MG63 (cell line): ENCODE results near the gene CYP3A4. TPM values are rescaled to one million over a fixed set of nuclear protein-coding genes. Genes with fewer than 3 reads are reported as not detected.
"Not testable (repeated sequence)": the region's sequence is repeated elsewhere in the genome, so short reads cannot be mapped to it uniquely, and the experiment has no call there.

Experiments used
- DNase-seq: peaks from one replicate; pipeline ENCODE4 v3.0.0-alpha.2; 2020
- H3K27me3 ChIP-seq: fragments of 250-450 bp; sonication (Bioruptor Pico); 2 replicates; pipeline ENCODE4 v1.5.1; 2020; ENCODE audit warnings: mild to moderate bottlenecking, moderate library complexity
- H3K36me3 ChIP-seq: fragments of 250-450 bp; sonication (Bioruptor Pico); 2 replicates; pipeline ENCODE4 v1.5.1; 2020; ENCODE audit warnings: mild to moderate bottlenecking, moderate library complexity
- H3K4me3 ChIP-seq: fragments of 250-450 bp; sonication (Bioruptor Pico); 2 replicates; pipeline ENCODE4 v1.5.1; 2020; ENCODE audit warnings: mild to moderate bottlenecking, moderate library complexity
- H3K9me3 ChIP-seq: fragments of 250-450 bp; sonication (Bioruptor Pico); 2 replicates; pipeline ENCODE4 v1.5.1; 2020; ENCODE audit warnings: mild to moderate bottlenecking, moderate library complexity
- total RNA-seq: library from RNA; depleted of rRNA; stranded (reverse); fragments of >200 nt; shearing (Covaris generic); gene quantifications from 2 replicates; pipeline ENCODE4 v1.2.3, GENCODE V29; 2014; ENCODE audit warnings: low replicate concordance

CYP3A4 gene
- total RNA-seq, 1 experiment from 2014 or later = not detected

GRCh38 chr7:99798972-99799371 lies 15.0 kb upstream of the CYP3A4 start:
- Histone ChIP-seq H3K36me3 (no peaks in the 10 kb centered on the region), H3K27me3 (no peaks in the 10 kb centered on the region), H3K9me3 (no peaks in the 10 kb centered on the region), H3K4me3 (no peak overlapping the region)
- no peak for DNase-seq

GRCh38 chr7:99795864-99796263 lies 11.9 kb upstream of the CYP3A4 start:
- H3K4me3 ChIP-seq, DNase-seq, H3K27me3 ChIP-seq, H3K9me3 ChIP-seq, H3K36me3 ChIP-seq: not testable (repeated sequence)

- DNase-seq = peak; percentile 13
- H3K36me3 ChIP-seq = no peaks in the 10 kb centered on the region
- no peaks in the 10 kb centered on the region for H3K9me3 ChIP-seq
- no peaks in the 10 kb centered on the region for H3K27me3 ChIP-seq
- no peak overlapping the region for H3K4me3 ChIP-seq
These were observed 10.9 kb upstream of the CYP3A4 start for GRCh38 chr7:99794585-99795502.

GRCh38 chr7:99793443-99793842 lies 9.5 kb upstream of the CYP3A4 start:
- Histone ChIP-seq H3K4me3 (no peak overlapping the region), H3K9me3 (no peaks in the 10 kb centered on the region), H3K27me3 (no peaks in the 10 kb centered on the region), H3K36me3 (no peaks in the 10 kb centered on the region)
- DNase-seq = no peak

GRCh38 chr7:99792967-99793366 lies 9.0 kb upstream of the CYP3A4 start:
- peak; percentile 60 for DNase-seq

GRCh38 chr7:99791667-99792369 lies 7.8 kb upstream of the CYP3A4 start:
- Histone ChIP-seq H3K4me3 (no peak overlapping the region), H3K27me3 (no peaks in the 10 kb centered on the region), H3K36me3 (no peaks in the 10 kb centered on the region), H3K9me3 (no peaks in the 10 kb centered on the region)
- DNase-seq = no peak

More at GRCh38 chr7:99792967-99793366, 9.0 kb upstream of the CYP3A4 start:
- no peaks in the 10 kb centered on the region for H3K27me3 ChIP-seq
- no peaks in the 10 kb centered on the region for H3K9me3 ChIP-seq
- no peak overlapping the region for H3K4me3 ChIP-seq
- H3K36me3 ChIP-seq = no peaks in the 10 kb centered on the region

GRCh38 chr7:99791021-99791420 lies 7.0 kb upstream of the CYP3A4 start:
- Histone ChIP-seq H3K27me3 (no peaks in the 10 kb centered on the region), H3K36me3 (no peaks in the 10 kb centered on the region), H3K4me3 (no peak overlapping the region), H3K9me3 (no peaks in the 10 kb centered on the region)
- DNase-seq = peak; percentile 22

GRCh38 chr7:99790407-99790806 lies 6.4 kb upstream of the CYP3A4 start:
- DNase-seq = peak; percentile 6
- Histone ChIP-seq H3K36me3 (no peaks in the 10 kb centered on the region), H3K4me3 (no peak overlapping the region), H3K9me3 (no peaks in the 10 kb centered on the region), H3K27me3 (no peaks in the 10 kb centered on the region)

GRCh38 chr7:99789441-99790070 lies 5.6 kb upstream of the CYP3A4 start:
- Histone ChIP-seq H3K27me3 (no peaks in the 10 kb centered on the region), H3K4me3 (no peak overlapping the region), H3K9me3 (no peaks in the 10 kb centered on the region), H3K36me3 (no peaks in the 10 kb centered on the region)
- peak; percentile 28 for DNase-seq

- no peak overlapping the region for H3K4me3 ChIP-seq
- no peaks in the 10 kb centered on the region for H3K9me3 ChIP-seq
- H3K36me3 ChIP-seq = no peaks in the 10 kb centered on the region
- DNase-seq = no peak
- H3K27me3 ChIP-seq = no peaks in the 10 kb centered on the region
These were observed 4.6 kb upstream of the CYP3A4 start for GRCh38 chr7:99788554-99788953.

GRCh38 chr7:99786726-99787335 lies 2.8 kb upstream of the CYP3A4 start:
- Histone ChIP-seq H3K9me3 (no peaks in the 10 kb centered on the region), H3K36me3 (no peaks in the 10 kb centered on the region), H3K4me3 (no peak overlapping the region), H3K27me3 (no peaks in the 10 kb centered on the region)
- DNase-seq = no peak

GRCh38 chr7:99785654-99786053 lies 1.7 kb upstream of the CYP3A4 start:
- H3K4me3 ChIP-seq, H3K27me3 ChIP-seq, H3K36me3 ChIP-seq, H3K9me3 ChIP-seq, DNase-seq: not testable (repeated sequence)

GRCh38 chr7:99782012-99782953 lies 1.7 kb downstream of the CYP3A4 start:
- no peak for DNase-seq
- Histone ChIP-seq H3K27me3 (no peaks in the 10 kb centered on the region), H3K4me3 (no peak overlapping the region), H3K9me3 (no peaks in the 10 kb centered on the region), H3K36me3 (no peaks in the 10 kb centered on the region)

- Histone ChIP-seq H3K36me3 (no peaks in the 10 kb centered on the region), H3K9me3 (no peaks in the 10 kb centered on the region), H3K27me3 (no peaks in the 10 kb centered on the region), H3K4me3 (no peak overlapping the region)
- DNase-seq = no peak
These were observed 3.4 kb downstream of the CYP3A4 start for GRCh38 chr7:99780588-99780987.

GRCh38 chr7:99779949-99780348 lies 4.0 kb downstream of the CYP3A4 start:
- H3K27me3 ChIP-seq = no peaks in the 10 kb centered on the region
- no peaks in the 10 kb centered on the region for H3K36me3 ChIP-seq
- no peaks in the 10 kb centered on the region for H3K9me3 ChIP-seq
- no peak overlapping the region for H3K4me3 ChIP-seq
- DNase-seq = no peak

GRCh38 chr7:99778880-99779279 lies 5.1 kb downstream of the CYP3A4 start:
- H3K27me3 ChIP-seq = no peaks in the 10 kb centered on the region
- no peak for DNase-seq
- H3K36me3 ChIP-seq = no peaks in the 10 kb centered on the region
- H3K4me3 ChIP-seq = no peak overlapping the region
- no peaks in the 10 kb centered on the region for H3K9me3 ChIP-seq
